HepG2 (cell line): Measurements from ENCODE around the gene TSSK6. TPM values are rescaled to one million over a fixed set of nuclear protein-coding genes. Genes with fewer than 3 reads are reported as not detected.

Source experiments
- ATAC-seq: fragments of 200-7000 bp; cut with Tn5 transposase; 3 replicates; pipeline ENCODE4 v1.9.1; 2020; ENCODE audit warnings: mild to moderate bottlenecking, moderate library complexity
- BruUV-seq: library from RNA; stranded (reverse); fragments of 400-500 nt; replicated peaks from 2 replicates; lab custom pipeline; 2021; lab: Mats Ljungman, UMichigan
- CTCF ChIA-PET: fragments of 300-600 bp; formaldehyde crosslinking; extraction: SDS; loops from one replicate; lab custom pipeline; 2021; ENCODE audit warnings: low total read pairs, inconsistent platforms, low intra/inter-chr PET ratio; lab: Yijun Ruan, JAX
- POLR2A ChIA-PET: fragments of 350-600 bp; sonication (Branson Sonifier 250); formaldehyde crosslinking; loops from one replicate; lab custom pipeline; 2020; ENCODE audit warnings: antibody characterized with exemption, inconsistent platforms; lab: Yijun Ruan, JAX
- DNase-seq: peaks from one replicate; pipeline ENCODE4 v3.0.0-alpha.2; 2015; ENCODE audit warnings: low spot score
- FAIRE-seq: peaks from 3 replicates; lab custom pipeline; 2011; peaks lifted over from hg19 to GRCh38; lab: Jason Lieb, UNC
- H2AFZ ChIP-seq: one replicate; pipeline ENCODE4 v1.6.1; 2011; ENCODE audit warnings: low read length, inconsistent platforms
- H3K27ac ChIP-seq: fragments of 300-600 bp; 3 replicates; pipeline ENCODE4 v1.8.0; 2011; ENCODE audit warnings: mixed run types, mild to moderate bottlenecking, mixed read lengths, low read length, inconsistent platforms; ENCODE audit not compliant: insufficient read depth; ENCODE audit errors: extremely low read length
- H3K27me3 ChIP-seq, 2 experiments: fragments of 200-600 bp in 1 of 2; 2 replicates in 1 of 2; 3 replicates in 1 of 2; pipeline versions ENCODE4 v1.6.0 to v1.8.0; 2011; ENCODE audit warnings: low read length in 2 of 2, mild to moderate bottlenecking in 2 of 2, moderate library complexity in 2 of 2, inconsistent platforms in 1 of 2; ENCODE audit not compliant: insufficient read depth in 2 of 2, control insufficient read depth in 1 of 2
- H3K36me3 ChIP-seq, 2 experiments: fragments of 200-600 bp in 1 of 2; replicated peaks in 1 of 2; 2 replicates in 1 of 2; 3 replicates in 1 of 2; pipeline versions ENCODE4 v1.5.1 to v1.8.0; 2011; ENCODE audit warnings: low read length in 2 of 2, inconsistent platforms in 1 of 2; ENCODE audit not compliant: insufficient read depth in 2 of 2, control insufficient read depth in 1 of 2
- H3K4me1 ChIP-seq: 2 replicates; pipeline ENCODE4 v1.5.1; 2012; ENCODE audit warnings: low read length, inconsistent platforms; ENCODE audit not compliant: insufficient read depth
- H3K4me2 ChIP-seq: 2 replicates; pipeline ENCODE4 v1.6.0; 2011; ENCODE audit warnings: low read depth, low read length, inconsistent platforms
- H3K4me3 ChIP-seq, 3 experiments: fragments of 200-600 bp in 1 of 3; sonication (generic), shearing (Covaris generic) in 1 of 3; replicated peaks in 1 of 3; 2 replicates each; pipeline ENCODE4 v1.5.1; 2011 to 2016; ENCODE audit warnings: low read length in 3 of 3, inconsistent platforms in 2 of 3, low read depth in 2 of 3, mild to moderate bottlenecking in 2 of 3, control low read depth in 1 of 3, mixed read lengths in 1 of 3; ENCODE audit not compliant: insufficient read depth in 1 of 3
- H3K79me2 ChIP-seq: one replicate; pipeline ENCODE4 v1.6.1; 2011; ENCODE audit warnings: low read length, inconsistent platforms; ENCODE audit not compliant: insufficient read depth
- H3K9ac ChIP-seq: 2 replicates; pipeline ENCODE4 v1.6.0; 2011; ENCODE audit warnings: mild to moderate bottlenecking, low read depth, low read length, inconsistent platforms; ENCODE audit not compliant: insufficient read depth
- H3K9me3 ChIP-seq: 2 replicates; pipeline ENCODE4 v1.5.1; 2012; ENCODE audit warnings: mild to moderate bottlenecking, low read length
- H4K20me1 ChIP-seq: 2 replicates; pipeline ENCODE4 v1.6.0; 2011; ENCODE audit warnings: inconsistent platforms, mild to moderate bottlenecking, low read length, moderate library complexity; ENCODE audit not compliant: insufficient read depth
- HNF4A ChIP-seq: sonication (generic); formaldehyde crosslinking; IDR thresholded peaks from 2 replicates; pipeline ENCODE4 v1.4.0; 2020; ENCODE audit warnings: missing genetic modification reagents
- KLF6 ChIP-seq: IDR thresholded peaks from 2 replicates; pipeline ENCODE4 v1.8.0; 2016; ENCODE audit warnings: missing biosample characterization, missing genetic modification reagents
- RBFOX2 ChIP-seq: fragments of 200-400 bp; formaldehyde crosslinking; IDR thresholded peaks from 2 replicates; pipeline ENCODE4 v1.6.1; 2017; ENCODE audit warnings: low read depth, mild to moderate bottlenecking, low read length
- SIN3B ChIP-seq: fragments of 150-350 bp; IDR thresholded peaks from 2 replicates; pipeline ENCODE4 v1.6.1; 2014; ENCODE audit warnings: low read length
- TARDBP ChIP-seq: sonication (generic); formaldehyde crosslinking; IDR thresholded peaks from 2 replicates; pipeline ENCODE4 v1.8.0; 2022; ENCODE audit warnings: mild to moderate bottlenecking, missing genetic modification reagents
- ZNF12 ChIP-seq: sonication (generic); formaldehyde crosslinking; IDR thresholded peaks from 2 replicates; pipeline ENCODE4 v1.5.0; 2020; ENCODE audit warnings: missing genetic modification reagents
- ZNF160 ChIP-seq: sonication (generic); formaldehyde crosslinking; IDR thresholded peaks from 2 replicates; pipeline ENCODE4 v1.8.0; 2022; ENCODE audit warnings: mild to moderate bottlenecking, inconsistent platforms, missing genetic modification reagents
- ZNF775 ChIP-seq: sonication (generic); formaldehyde crosslinking; IDR thresholded peaks from 2 replicates; pipeline ENCODE4 v1.4.0; 2020; ENCODE audit warnings: missing genetic modification reagents, mild to moderate bottlenecking, moderate library complexity, borderline replicate concordance
- ZSCAN12 ChIP-seq: sonication (generic); formaldehyde crosslinking; IDR thresholded peaks from 2 replicates; pipeline ENCODE4 v1.9.0; 2021; ENCODE audit warnings: mild to moderate bottlenecking, missing genetic modification reagents
- WGBS: methylation state at CpG from one replicate; pipeline ENCODE4 v1.1.6; 2017; ENCODE audit warnings: low lambda C conversion rate; 5-methylcytosine and 5-hydroxymethylcytosine counted together
- in situ Hi-C: cut with HindIII; loops from 2 replicates; pipeline ENCODE4 v1.10.0; 2017; ENCODE audit warnings: low pct_unique_long_range_greater_than_20kb; ENCODE audit not compliant: extremely low pct_ligation_motif_present
- intact Hi-C: fragments of 100-400 bp; cut with micrococcal nuclease; formaldehyde crosslinking; loops from one replicate; pipeline ENCODE4 v1.10.0; 2022; ENCODE audit not compliant: unreplicated experiment
- polyA plus RNA-seq, 8 experiments: library from polyadenylated mRNA; depleted of rRNA in 3 of 8; stranded (reverse) in 7 of 8; unstranded in 1 of 8; fragments of >200 nt; fragmentation: Illumina TruSeq in 4 of 8; extraction: Trizol in 4 of 8; gene quantifications; 2 replicates each; pipeline versions ENCODE4 v1.2.1 to v1.2.3, GENCODE V29; 2011 to 2016; ENCODE audit warnings: low read depth in 4 of 8, missing spikeins in 1 of 8, mixed read lengths in 1 of 8; ENCODE audit not compliant: insufficient read depth in 1 of 8
- total RNA-seq, 5 experiments: library from RNA; depleted of rRNA; stranded (reverse); fragments of >200 nt; fragmentation: Illumina TruSeq; extraction: Trizol; gene quantifications; 2 replicates each; pipeline ENCODE4 v1.2.3, GENCODE V29; 2016; ENCODE audit warnings: low read depth in 1 of 5
- TF ChIP-seq, protein P1 (sequence below): sonication (generic); formaldehyde crosslinking; IDR thresholded peaks from 2 replicates; pipeline ENCODE4 v1.5.1; 2020; ENCODE audit warnings: missing genetic modification reagents, mild to moderate bottlenecking, borderline replicate concordance
- TF ChIP-seq, protein P2 (sequence below): sonication (generic); formaldehyde crosslinking; IDR thresholded peaks from 2 replicates; pipeline ENCODE4 v1.4.0; 2020; ENCODE audit warnings: missing genetic modification reagents, borderline replicate concordance
- TF ChIP-seq, protein P3 (sequence below): sonication (generic); formaldehyde crosslinking; IDR thresholded peaks from 2 replicates; pipeline ENCODE4 v1.8.0; 2022; ENCODE audit warnings: mild to moderate bottlenecking, missing genetic modification reagents; ENCODE audit not compliant: insufficient replicate concordance
- TF ChIP-seq, protein P4 (sequence below): sonication (generic); formaldehyde crosslinking; IDR thresholded peaks from 2 replicates; pipeline ENCODE4 v1.8.0; 2022; ENCODE audit warnings: mild to moderate bottlenecking, missing genetic modification reagents, moderate library complexity

The TSSK6 gene
- total and polyA plus RNA-seq, 2 of the 13 experiments (the other 11 are each of a cell fraction or from before 2014, with no cell fraction given) = 0.71 to 1.2 TPM

DNA sequence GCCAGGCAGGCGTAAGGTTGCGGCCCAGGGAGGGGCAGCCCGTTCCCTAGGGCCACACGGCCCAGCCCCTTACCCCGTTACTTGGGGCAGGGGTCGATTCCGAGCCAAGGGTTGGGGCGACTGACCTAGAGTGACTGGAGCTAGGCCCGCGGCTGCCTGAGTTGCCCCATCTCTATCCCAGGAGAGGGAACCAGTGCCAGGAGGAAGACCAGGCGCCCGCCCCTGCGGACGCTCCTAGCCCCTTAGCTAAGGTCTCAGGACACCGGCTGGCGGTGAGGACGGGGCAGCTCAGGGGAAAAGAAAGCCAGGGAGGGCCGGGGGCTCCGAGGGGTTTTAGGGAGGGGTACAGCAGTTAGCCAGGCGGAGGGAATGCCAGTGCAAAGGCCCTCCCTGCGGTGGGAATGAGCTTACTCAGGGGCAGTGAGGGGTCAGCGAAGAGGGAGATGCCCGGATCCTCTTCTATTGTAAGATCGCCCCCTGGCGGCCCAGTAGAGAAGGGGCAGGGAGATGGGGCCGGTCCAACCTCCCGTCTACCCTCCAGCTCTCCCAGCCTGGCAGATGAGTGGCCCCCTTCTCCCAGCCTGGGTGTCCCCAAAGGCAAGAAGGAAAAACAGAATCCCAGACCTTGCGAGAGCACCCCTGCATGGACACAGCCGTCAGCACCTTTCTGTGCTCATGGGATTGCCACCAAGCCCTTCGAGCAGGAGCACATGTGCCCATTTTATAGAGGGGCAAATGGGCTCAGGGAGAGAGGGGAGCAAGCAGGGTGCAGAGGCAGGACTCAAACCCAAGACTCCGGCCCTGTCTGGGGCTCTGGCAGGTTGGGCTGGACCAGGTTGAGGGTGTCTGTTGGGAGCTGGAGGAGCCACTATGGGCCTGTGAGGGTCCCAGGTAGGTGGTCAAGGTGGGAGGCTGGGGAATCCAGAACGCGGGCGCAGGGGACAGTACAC lies 39.0 kb upstream of the TSSK6 start (continued):
- TF ChIP-seq ZNF775 (CRISPR knock-in tag) = no peak
- TF ChIP-seq, all 625 proteins: peak for 4

DNA sequence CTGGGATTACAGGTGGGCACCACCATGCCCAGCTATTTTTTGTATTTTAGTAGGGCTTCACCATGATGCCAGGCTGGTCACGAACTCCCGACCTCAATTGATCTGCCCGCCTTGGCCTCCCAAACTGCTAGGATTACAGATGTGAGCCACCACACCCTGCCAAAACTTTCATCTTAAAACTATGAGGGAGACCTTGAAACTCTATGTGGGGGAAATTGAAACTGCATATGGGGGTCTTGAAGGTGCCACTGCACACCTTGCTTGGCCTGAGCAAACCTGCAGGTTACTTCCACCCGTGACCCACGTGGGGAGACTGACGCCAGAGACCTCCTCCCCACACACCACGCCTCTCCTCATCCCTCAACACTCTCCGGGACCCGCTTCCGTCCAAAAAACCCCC lies 38.3 kb upstream of the TSSK6 start:
- POLR2A ChIA-PET = no interaction called here
- no peaks in the 10 kb centered on the region for H3K9me3 ChIP-seq
- in situ Hi-C loops (loop anchor here (25.0 kb wide), 1 partner anchor 1009 kb away; the partner anchor contains the start of gene ZNF737), intact Hi-C loops (no loop called here)
- no TSS peak for BruUV-seq
- WGBS = 67% methylated on average over 7 of the region's 10 CpGs
- no peak overlapping the region for H3K4me2 ChIP-seq
- no peak for ATAC-seq
- no peak overlapping the region for H2AFZ ChIP-seq
- H3K79me2 ChIP-seq = no peaks in the 10 kb centered on the region
- no peak overlapping the region for H3K9ac ChIP-seq
- CTCF ChIA-PET = interaction anchor here (1.0 to 2.0 kb wide), 2 partner anchors 22 to 90 kb away, joined by 3 to 4 read pairs; partner anchors contain the start of gene GMIP
- peaks cover 3 to 41% of the 10 kb centered on the region in 2 experiments; a peak in 4 of 5 replicates for H3K27me3 ChIP-seq
- no peak for FAIRE-seq
- H3K36me3 ChIP-seq = no peaks in the 10 kb centered on the region
- H3K4me3 ChIP-seq = no peak overlapping the region
- no peak overlapping the region for H3K27ac ChIP-seq
- no peaks in the 10 kb centered on the region for H4K20me1 ChIP-seq
- DNase-seq = no peak
- H3K4me1 ChIP-seq = no peaks in the 10 kb centered on the region
- no peak for TF ChIP-seq TARDBP (CRISPR knock-in tag)
- no peak for TF ChIP-seq ZNF12
- TF ChIP-seq HNF4A = no peak
- TF ChIP-seq, protein P1, sequence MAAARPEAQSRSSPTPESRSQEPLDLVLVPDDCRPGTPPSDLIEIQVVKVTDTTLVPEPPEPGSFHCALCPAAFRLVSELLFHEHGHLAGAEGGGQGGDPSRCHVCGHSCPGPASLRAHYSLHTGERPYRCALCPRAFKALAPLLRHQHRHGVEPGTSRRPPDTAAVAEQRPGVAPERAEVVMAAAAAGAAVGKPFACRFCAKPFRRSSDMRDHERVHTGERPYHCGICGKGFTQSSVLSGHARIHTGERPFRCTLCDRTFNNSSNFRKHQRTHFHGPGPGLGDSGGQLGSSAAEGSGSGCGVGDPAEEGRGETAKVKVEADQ (CRISPR knock-in tag) = no peak
- no peak for TF ChIP-seq ZNF160
- TF ChIP-seq, protein P2, sequence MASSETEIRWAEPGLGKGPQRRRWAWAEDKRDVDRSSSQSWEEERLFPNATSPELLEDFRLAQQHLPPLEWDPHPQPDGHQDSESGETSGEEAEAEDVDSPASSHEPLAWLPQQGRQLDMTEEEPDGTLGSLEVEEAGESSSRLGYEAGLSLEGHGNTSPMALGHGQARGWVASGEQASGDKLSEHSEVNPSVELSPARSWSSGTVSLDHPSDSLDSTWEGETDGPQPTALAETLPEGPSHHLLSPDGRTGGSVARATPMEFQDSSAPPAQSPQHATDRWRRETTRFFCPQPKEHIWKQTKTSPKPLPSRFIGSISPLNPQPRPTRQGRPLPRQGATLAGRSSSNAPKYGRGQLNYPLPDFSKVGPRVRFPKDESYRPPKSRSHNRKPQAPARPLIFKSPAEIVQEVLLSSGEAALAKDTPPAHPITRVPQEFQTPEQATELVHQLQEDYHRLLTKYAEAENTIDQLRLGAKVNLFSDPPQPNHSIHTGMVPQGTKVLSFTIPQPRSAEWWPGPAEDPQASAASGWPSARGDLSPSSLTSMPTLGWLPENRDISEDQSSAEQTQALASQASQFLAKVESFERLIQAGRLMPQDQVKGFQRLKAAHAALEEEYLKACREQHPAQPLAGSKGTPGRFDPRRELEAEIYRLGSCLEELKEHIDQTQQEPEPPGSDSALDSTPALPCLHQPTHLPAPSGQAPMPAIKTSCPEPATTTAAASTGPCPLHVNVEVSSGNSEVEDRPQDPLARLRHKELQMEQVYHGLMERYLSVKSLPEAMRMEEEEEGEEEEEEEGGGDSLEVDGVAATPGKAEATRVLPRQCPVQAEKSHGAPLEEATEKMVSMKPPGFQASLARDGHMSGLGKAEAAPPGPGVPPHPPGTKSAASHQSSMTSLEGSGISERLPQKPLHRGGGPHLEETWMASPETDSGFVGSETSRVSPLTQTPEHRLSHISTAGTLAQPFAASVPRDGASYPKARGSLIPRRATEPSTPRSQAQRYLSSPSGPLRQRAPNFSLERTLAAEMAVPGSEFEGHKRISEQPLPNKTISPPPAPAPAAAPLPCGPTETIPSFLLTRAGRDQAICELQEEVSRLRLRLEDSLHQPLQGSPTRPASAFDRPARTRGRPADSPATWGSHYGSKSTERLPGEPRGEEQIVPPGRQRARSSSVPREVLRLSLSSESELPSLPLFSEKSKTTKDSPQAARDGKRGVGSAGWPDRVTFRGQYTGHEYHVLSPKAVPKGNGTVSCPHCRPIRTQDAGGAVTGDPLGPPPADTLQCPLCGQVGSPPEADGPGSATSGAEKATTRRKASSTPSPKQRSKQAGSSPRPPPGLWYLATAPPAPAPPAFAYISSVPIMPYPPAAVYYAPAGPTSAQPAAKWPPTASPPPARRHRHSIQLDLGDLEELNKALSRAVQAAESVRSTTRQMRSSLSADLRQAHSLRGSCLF (CRISPR knock-in tag) = no peak
- TF ChIP-seq KLF6 (CRISPR knock-in tag) = no peak
- TF ChIP-seq RBFOX2 = no peak
- TF ChIP-seq, protein P3, sequence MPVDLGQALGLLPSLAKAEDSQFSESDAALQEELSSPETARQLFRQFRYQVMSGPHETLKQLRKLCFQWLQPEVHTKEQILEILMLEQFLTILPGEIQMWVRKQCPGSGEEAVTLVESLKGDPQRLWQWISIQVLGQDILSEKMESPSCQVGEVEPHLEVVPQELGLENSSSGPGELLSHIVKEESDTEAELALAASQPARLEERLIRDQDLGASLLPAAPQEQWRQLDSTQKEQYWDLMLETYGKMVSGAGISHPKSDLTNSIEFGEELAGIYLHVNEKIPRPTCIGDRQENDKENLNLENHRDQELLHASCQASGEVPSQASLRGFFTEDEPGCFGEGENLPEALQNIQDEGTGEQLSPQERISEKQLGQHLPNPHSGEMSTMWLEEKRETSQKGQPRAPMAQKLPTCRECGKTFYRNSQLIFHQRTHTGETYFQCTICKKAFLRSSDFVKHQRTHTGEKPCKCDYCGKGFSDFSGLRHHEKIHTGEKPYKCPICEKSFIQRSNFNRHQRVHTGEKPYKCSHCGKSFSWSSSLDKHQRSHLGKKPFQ (CRISPR knock-in tag) = no peak
- TF ChIP-seq ZSCAN12 (CRISPR knock-in tag) = no peak
- TF ChIP-seq, protein P4, sequence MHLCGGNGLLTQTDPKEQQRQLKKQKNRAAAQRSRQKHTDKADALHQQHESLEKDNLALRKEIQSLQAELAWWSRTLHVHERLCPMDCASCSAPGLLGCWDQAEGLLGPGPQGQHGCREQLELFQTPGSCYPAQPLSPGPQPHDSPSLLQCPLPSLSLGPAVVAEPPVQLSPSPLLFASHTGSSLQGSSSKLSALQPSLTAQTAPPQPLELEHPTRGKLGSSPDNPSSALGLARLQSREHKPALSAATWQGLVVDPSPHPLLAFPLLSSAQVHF (CRISPR knock-in tag) = no peak
- no peak for TF ChIP-seq SIN3B
